Tibial nerve (tissue), 4 donors: Measurements from ENCODE around the gene BMERB1.

ENCODE experiments used
- CTCF ChIP-seq, 5 experiments: fragments of 200-600 bp in 3 of 5; fragments of 450-650 bp in 2 of 5; sonication (generic) in 3 of 5; IDR thresholded peaks; one replicate each; pipeline ENCODE4 v1.5.1; 2016 to 2019; ENCODE audit warnings: antibody characterized with exemption in 5 of 5, mild to moderate bottlenecking in 3 of 5, moderate library complexity in 2 of 5
- EP300 ChIP-seq, 2 donors: sonication (generic); formaldehyde crosslinking; IDR thresholded peaks; one replicate each; pipeline ENCODE4 v1.6.1; 2017; ENCODE audit warnings: antibody characterized with exemption in 2 of 2, mild to moderate bottlenecking in 1 of 2

GRCh38 chr16:15435216-15435864, 952 bp downstream of the BMERB1 start:
- TF ChIP-seq CTCF (IDR thresholded peaks at IDR 0.05) (no peak), EP300 (IDR thresholded peaks at IDR 0.05) (no peak)
